Parathyroid adenoma (tissue), 2 donors: Measurements from ENCODE around the gene SH3RF2.
"Not testable (repeated sequence)": the region's sequence is repeated elsewhere in the genome, so short reads cannot be mapped to it uniquely, and the experiment has no call there.

Experiments used
- H2AFZ ChIP-seq: fragments of 300-600 bp; sonication (generic); one replicate; pipeline ENCODE4 v1.7.0; 2017; ENCODE audit warnings: antibody characterized with exemption, mild to moderate bottlenecking
- H3K27ac ChIP-seq: fragments of 300-600 bp; sonication (generic); one replicate; pipeline ENCODE4 v1.7.0; 2017
- H3K27me3 ChIP-seq: fragments of 300-600 bp; sonication (generic); one replicate; pipeline ENCODE4 v1.7.0; 2017; ENCODE audit warnings: low read length; ENCODE audit not compliant: control insufficient read depth, insufficient read depth
- H3K36me3 ChIP-seq: fragments of 300-600 bp; sonication (generic); one replicate; pipeline ENCODE4 v1.7.0; 2017; ENCODE audit warnings: low read length; ENCODE audit not compliant: control insufficient read depth, insufficient read depth
- H3K4me1 ChIP-seq: fragments of 300-600 bp; sonication (generic); one replicate; pipeline ENCODE4 v1.7.0; 2017; ENCODE audit warnings: control low read depth
- H3K4me2 ChIP-seq: fragments of 300-600 bp; sonication (generic); one replicate; pipeline ENCODE4 v1.7.0; 2017; ENCODE audit warnings: low read length
- H3K4me3 ChIP-seq: fragments of 300-600 bp; sonication (generic); one replicate; pipeline ENCODE4 v1.7.0; 2017; ENCODE audit warnings: low read depth, low read length
- H3K79me2 ChIP-seq: fragments of 300-600 bp; sonication (generic); one replicate; pipeline ENCODE4 v1.7.0; 2017; ENCODE audit warnings: control low read depth
- H3K9ac ChIP-seq: fragments of 300-600 bp; sonication (generic); one replicate; pipeline ENCODE4 v1.7.0; 2017; ENCODE audit warnings: mild to moderate bottlenecking
- H3K9me3 ChIP-seq: fragments of 300-600 bp; sonication (generic); one replicate; pipeline ENCODE4 v1.7.0; 2017; ENCODE audit warnings: low read length; ENCODE audit not compliant: control insufficient read depth
- TF ChIP-seq, protein P1 (sequence below): fragments of 300-600 bp; sonication (generic); IDR thresholded peaks from one replicate; pipeline ENCODE4 v1.7.0; 2017; ENCODE audit warnings: antibody characterized with exemption, mild to moderate bottlenecking
- donor health status: primary hyperparathyroidism.

The SH3RF2 gene

DNA sequence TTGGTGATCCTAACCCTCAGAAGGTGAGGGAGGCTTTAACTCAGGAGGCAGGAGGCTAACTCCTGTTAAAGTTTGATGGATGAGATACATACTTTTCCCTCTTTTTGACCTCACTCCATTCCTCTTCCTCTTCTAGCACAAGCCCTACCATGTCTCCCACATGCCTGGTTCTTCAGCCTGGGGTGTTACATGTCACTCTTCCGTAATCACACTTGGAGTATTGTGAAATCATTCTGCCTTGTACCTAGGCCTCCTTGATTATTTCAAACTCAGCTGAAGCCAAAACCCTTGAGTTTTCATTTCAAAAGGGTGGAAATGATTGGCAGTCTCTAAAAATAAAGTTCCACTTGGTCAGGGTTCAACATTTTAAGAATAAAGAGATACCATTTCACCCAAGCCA is 167.2 kb downstream of the SH3RF2 start:
- TF ChIP-seq, protein P1, sequence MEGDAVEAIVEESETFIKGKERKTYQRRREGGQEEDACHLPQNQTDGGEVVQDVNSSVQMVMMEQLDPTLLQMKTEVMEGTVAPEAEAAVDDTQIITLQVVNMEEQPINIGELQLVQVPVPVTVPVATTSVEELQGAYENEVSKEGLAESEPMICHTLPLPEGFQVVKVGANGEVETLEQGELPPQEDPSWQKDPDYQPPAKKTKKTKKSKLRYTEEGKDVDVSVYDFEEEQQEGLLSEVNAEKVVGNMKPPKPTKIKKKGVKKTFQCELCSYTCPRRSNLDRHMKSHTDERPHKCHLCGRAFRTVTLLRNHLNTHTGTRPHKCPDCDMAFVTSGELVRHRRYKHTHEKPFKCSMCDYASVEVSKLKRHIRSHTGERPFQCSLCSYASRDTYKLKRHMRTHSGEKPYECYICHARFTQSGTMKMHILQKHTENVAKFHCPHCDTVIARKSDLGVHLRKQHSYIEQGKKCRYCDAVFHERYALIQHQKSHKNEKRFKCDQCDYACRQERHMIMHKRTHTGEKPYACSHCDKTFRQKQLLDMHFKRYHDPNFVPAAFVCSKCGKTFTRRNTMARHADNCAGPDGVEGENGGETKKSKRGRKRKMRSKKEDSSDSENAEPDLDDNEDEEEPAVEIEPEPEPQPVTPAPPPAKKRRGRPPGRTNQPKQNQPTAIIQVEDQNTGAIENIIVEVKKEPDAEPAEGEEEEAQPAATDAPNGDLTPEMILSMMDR = no peak

DNA sequence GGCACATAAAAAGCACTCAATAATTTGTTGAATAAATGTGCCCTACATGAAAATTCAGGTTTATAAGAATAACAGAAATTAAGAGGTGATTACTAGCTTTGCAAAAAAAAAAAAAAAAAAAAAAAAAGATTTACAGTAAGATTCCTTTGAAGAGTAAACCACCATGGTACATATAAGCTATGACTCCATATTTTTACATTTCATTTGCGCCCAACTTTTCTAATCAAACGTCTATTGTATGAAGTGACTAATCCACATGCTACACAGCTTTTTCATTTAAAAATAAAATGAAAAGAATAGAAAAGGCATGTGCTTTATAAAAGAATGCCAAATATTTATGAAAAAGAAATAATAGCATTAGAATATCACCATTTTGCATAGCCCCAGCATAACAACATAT is 169.1 kb downstream of the SH3RF2 start, which contains the start of gene PLAC8L1:
Gene PLAC8L1 (minus strand): TSS at position 101 of the 400 bp plus-strand sequence. CDS start 1,266 bp downstream, outside the sequence.
- no peaks in the 10 kb centered on the region for H3K79me2 ChIP-seq
- TF ChIP-seq, protein P1 = no peak
- no peaks in the 10 kb centered on the region for H3K4me1 ChIP-seq
- no peak within 1 kb of the TSS for H2AFZ ChIP-seq
- H3K9ac ChIP-seq = no peak within 1 kb of the TSS
- no peak within 1 kb of the TSS for H3K4me2 ChIP-seq
- H3K36me3 ChIP-seq = no peaks in the 10 kb centered on the region
- H3K27me3 ChIP-seq = no peaks in the 10 kb centered on the region
- H3K27ac ChIP-seq = no peak within 1 kb of the TSS
- no peaks in the 10 kb centered on the region for H3K9me3 ChIP-seq
- no peak within 1 kb of the TSS for H3K4me3 ChIP-seq

More for the DNA sequence above, 167.2 kb downstream of the SH3RF2 start:
- Histone ChIP-seq H3K9me3 (no peaks in the 10 kb centered on the region), H3K27ac (no peak overlapping the region), H3K79me2 (no peaks in the 10 kb centered on the region), H3K4me1 (no peaks in the 10 kb centered on the region), H2AFZ (no peak overlapping the region), H3K27me3 (no peaks in the 10 kb centered on the region), H3K36me3 (no peaks in the 10 kb centered on the region), H3K9ac (no peak overlapping the region), H3K4me3 (no peak overlapping the region), H3K4me2 (no peak overlapping the region)

DNA sequence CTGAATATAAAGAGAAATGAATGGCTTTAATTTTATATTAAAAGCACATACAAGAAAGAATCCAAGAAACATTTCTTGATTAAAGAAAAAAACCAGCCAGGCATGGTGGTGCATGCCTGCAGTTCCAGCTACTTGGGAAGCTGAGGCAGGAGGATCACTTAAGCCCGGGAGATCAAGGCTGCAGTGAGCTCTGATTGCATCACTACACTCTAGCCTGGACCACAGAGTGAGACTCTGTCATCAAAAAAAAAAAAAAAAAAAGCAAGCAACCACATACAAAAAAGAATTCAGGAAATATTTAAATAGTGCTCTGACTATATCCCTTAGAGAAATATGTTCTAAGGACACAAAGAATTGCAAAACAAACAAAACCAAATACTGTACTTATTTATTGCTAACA is 171.5 kb downstream of the SH3RF2 start:
- Histone ChIP-seq H3K4me3 (no peak overlapping the region), H2AFZ (no peak overlapping the region), H3K36me3 (no peaks in the 10 kb centered on the region), H3K9me3 (no peaks in the 10 kb centered on the region), H3K27me3 (no peaks in the 10 kb centered on the region), H3K4me2 (no peak overlapping the region), H3K27ac (no peak overlapping the region), H3K4me1 (no peaks in the 10 kb centered on the region), H3K9ac (no peak overlapping the region), H3K79me2 (no peaks in the 10 kb centered on the region)
- TF ChIP-seq, protein P1 = no peak

DNA sequence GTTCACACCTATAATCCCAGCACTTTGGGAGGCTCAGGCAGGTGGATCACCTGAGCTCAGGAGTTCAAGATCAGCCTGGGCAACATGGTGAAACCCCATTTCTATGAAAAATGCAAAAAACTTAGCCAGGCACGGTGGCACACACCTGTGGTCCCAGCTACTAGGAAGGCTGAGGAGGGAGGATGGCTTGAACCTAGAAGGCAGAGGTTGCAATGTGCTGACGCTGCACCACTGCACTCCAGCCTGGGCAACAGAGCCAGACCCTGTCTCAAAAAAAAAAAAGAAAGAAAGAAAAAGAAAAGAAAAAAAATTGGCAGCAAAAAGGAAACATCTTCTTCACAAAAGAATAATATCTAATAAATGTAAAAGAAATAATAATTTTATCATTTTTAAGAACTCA is 172.5 kb downstream of the SH3RF2 start:
- H3K4me2 ChIP-seq, H2AFZ ChIP-seq, H3K27ac ChIP-seq, H3K27me3 ChIP-seq, H3K36me3 ChIP-seq, H3K9ac ChIP-seq, H3K79me2 ChIP-seq, H3K9me3 ChIP-seq, H3K4me3 ChIP-seq, H3K4me1 ChIP-seq: not testable (repeated sequence)

DNA sequence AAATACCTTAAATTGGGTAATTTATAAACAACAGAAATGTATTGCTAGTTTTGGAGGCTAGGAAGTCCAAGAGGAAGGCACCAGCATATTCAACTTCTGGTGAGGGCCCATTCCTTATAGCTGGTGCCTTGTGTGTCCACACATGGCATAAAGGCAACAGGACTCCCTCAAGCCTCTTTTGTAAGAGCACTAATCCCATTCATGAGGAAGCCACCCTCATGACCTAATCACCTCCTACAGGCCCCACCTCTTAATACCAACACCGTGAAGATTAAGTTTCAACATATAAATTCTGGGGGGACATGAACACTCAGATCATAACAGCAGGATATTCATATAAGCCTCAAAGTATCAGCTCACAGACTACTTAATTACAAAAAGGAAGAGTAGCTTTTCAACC is 173.0 kb downstream of the SH3RF2 start:
- Histone ChIP-seq H3K36me3 (no peaks in the 10 kb centered on the region), H3K4me1 (no peaks in the 10 kb centered on the region), H3K79me2 (no peaks in the 10 kb centered on the region), H3K9me3 (no peaks in the 10 kb centered on the region), H3K27ac (no peak overlapping the region), H3K4me2 (no peak overlapping the region), H3K27me3 (no peaks in the 10 kb centered on the region), H3K4me3 (no peak overlapping the region), H3K9ac (no peak overlapping the region), H2AFZ (no peak overlapping the region)
- TF ChIP-seq, protein P1 = no peak
